Measurements from ENCODE around the gene TMEM45A. TPM values are rescaled to one million over a fixed set of nuclear protein-coding genes. Genes with fewer than 3 reads are reported as not detected.
A peak's percentile ranks its signal among the peaks of the same experiment; 100 is the strongest.
"Not testable (repeated sequence)": the region's sequence is repeated elsewhere in the genome, so short reads cannot be mapped to it uniquely, and the experiment has no call there.

Gene TMEM45A, protein sequence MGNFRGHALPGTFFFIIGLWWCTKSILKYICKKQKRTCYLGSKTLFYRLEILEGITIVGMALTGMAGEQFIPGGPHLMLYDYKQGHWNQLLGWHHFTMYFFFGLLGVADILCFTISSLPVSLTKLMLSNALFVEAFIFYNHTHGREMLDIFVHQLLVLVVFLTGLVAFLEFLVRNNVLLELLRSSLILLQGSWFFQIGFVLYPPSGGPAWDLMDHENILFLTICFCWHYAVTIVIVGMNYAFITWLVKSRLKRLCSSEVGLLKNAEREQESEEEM
- total RNA-seq = 1 to 10 TPM; 1.9 to 4.6 TPM
- long read RNA-seq, partial matches to known transcripts = 0 of 3 reads
- long read RNA-seq, other reads (novel, unspliced or antisense) = 2 of 3 reads

- intact Hi-C loops (cut with DNase I, micrococcal nuclease) = no loop called here
Observed at GRCh38 chr3:100492059-100493006, at the start of gene TMEM45A. Gene TMEM45A, plus strand, starts transcription at chr3:100492619. Its CDS starts 62,593 bp downstream, at chr3:100555212.

DNA sequence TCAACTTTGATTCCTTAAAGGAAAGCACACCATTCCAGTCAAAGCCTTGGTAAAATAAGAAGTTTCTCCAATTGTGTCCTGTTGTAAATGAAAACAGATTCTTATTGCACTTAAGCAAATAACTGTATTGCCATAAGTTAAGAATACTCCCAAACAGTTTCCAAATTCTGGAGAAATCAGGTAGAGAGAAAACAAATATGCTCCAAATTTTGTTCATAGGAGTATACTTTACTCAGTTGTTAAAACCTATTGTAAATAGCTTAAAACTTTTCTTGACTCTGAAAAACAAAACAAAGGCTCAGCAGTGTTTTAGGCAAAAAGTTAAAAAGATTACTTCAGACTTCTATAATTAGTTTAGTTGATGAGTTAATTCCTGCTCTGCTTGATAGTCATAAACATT is 48.7 kb upstream of the TMEM45A start:
- DNase-seq (no peak), ATAC-seq (no peak)
- intact Hi-C loops (cut with DNase I, micrococcal nuclease) = no loop called here

More at GRCh38 chr3:100492059-100493006, at the start of gene TMEM45A:
- DNase-seq = peak; percentile 91 to 94
- peak; percentile 100 for ATAC-seq

DNA sequence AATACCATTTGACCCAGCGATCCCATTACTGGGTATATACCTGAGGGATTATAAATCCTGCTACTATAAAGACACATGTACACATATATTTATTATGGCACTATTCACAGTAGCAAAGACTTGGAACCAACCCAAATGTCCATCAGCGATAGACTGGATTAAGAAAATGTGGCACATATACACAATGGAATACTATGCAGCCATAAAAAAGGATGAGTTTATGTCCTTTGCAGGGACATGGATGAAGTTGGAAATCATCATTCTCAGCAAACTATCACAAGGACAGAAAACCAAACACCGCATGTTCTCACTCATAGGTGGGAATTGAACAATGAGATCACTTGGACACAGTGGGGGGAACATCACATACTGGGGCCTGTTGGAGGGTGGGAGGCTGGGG is 45.4 kb upstream of the TMEM45A start:
- DNase-seq; intact Hi-C loops (cut with DNase I, micrococcal nuclease); ATAC-seq: not testable (repeated sequence)

GRCh38 chr3:100448079-100448478 is 44.3 kb upstream of the TMEM45A start:
- ATAC-seq (no peak), DNase-seq (no peak)
- intact Hi-C loops (cut with DNase I, micrococcal nuclease) = no loop called here

- ATAC-seq (no peak), DNase-seq (no peak)
- intact Hi-C loops (cut with DNase I, micrococcal nuclease) = no loop called here
Observed at GRCh38 chr3:100449214-100449613, 43.2 kb upstream of the TMEM45A start.

DNA sequence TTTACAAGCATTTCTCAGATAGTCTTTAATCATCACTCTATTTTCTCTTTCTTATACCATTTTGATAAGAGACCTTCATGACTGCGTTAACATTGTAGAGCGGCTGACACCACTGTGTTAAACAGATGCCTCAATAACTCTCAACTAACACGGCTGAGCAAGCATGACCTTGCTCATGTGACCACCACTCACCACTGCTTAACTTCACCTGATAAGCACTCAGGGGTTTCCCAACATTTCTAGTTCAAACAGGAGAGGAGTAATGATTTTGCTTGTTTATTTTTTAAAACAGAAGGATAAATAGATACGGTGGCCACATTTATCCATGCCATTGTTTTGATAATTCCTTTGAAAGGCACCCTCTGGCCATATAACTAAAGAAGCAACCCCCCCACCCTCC is 37.7 kb upstream of the TMEM45A start:
- intact Hi-C loops (cut with DNase I, micrococcal nuclease) = no loop called here
- DNase-seq (no peak), ATAC-seq (no peak)

- intact Hi-C loops (cut with DNase I, micrococcal nuclease) = no loop called here
- no peak for ATAC-seq
- DNase-seq = no peak
Observed at GRCh38 chr3:100455841-100456550, 36.4 kb upstream of the TMEM45A start.

GRCh38 chr3:100456745-100457144 is 35.7 kb upstream of the TMEM45A start:
- DNase-seq = no peak
- intact Hi-C loops (cut with DNase I, micrococcal nuclease) = no loop called here
- ATAC-seq = no peak

DNA sequence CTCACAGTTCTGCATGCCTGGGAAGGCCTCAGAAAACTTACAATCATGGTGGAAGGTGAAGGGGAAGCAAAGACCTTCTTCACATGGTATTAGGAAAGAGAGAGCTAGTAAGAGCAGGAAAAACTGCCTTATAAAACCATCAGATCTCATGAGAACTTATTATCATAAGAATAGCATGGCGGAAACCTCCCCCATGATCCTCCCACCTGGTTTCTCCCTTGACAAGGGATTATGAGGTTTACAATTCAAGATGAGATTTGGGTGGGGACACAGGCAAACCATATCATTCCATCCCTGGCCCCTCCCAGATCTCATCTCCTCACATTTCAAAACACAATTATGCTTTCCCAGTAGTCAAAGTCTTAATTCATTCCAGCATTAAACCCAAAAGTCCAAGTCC is 34.6 kb upstream of the TMEM45A start:
- no peak for ATAC-seq
- DNase-seq = no peak
- intact Hi-C loops (cut with DNase I, micrococcal nuclease) = no loop called here

DNA sequence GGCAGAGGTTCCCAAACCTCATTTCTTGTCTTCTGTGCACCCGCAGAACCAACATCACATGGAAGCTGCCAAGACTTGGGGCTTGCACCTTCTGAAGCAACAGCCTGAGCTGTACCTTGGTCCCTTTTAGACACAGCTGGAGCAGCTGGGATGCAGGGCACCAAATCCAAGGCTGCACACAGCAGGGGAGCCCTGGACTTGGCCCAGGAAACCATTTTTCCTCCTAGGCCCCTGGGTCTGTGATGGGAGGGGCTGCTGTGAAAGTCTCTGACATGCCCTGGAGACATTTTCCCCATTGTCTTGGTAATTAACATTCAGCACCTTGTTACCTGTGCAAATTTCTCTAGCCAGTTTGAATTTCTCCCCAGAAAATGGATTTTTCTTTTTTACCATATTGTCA is 33.6 kb upstream of the TMEM45A start:
- DNase-seq (no peak), ATAC-seq (no peak)
- intact Hi-C loops (cut with DNase I, micrococcal nuclease) = no loop called here

GRCh38 chr3:100463002-100463401 is 29.4 kb upstream of the TMEM45A start:
- intact Hi-C loops (cut with DNase I, micrococcal nuclease) = loop anchor here in 1 of 2 donors (2.0 kb wide), 1 partner anchor 128 kb away; no protein-coding TSS in a partner anchor
- ATAC-seq (peak; percentile 89), DNase-seq (peak in 1 of 2 donors; percentile 7)

- DNase-seq (no peak), ATAC-seq (no peak)
- intact Hi-C loops (cut with DNase I, micrococcal nuclease) = loop anchor here in 1 of 2 donors (2.0 kb wide), 1 partner anchor 127 kb away; no protein-coding TSS in a partner anchor
Observed at GRCh38 chr3:100463646-100464155, 28.7 kb upstream of the TMEM45A start.

- DNase-seq (no peak), ATAC-seq (no peak)
- intact Hi-C loops (cut with DNase I, micrococcal nuclease) = no loop called here
Observed at GRCh38 chr3:100465892-100466777, 26.3 kb upstream of the TMEM45A start.

DNA sequence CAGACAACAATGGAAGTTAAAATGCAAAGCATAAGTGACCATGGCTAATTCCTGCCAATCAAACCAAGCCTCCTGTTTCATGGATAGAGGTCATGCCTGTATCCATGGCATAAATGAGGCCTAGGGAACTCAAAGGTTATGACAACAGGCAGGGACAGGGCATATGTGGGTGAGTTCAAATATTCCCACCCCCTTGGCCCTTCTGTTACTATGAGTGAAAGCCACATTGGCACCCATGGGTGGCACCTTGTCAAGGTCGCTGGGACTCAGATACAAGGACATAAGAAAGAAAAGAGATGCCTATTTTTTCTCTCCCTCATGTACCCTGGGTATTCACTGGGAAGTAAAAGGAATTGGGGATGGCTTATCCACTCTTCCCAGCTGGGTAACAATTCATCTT is 25.3 kb upstream of the TMEM45A start:
- DNase-seq = no peak
- intact Hi-C loops (cut with DNase I, micrococcal nuclease) = no loop called here
- no peak for ATAC-seq

GRCh38 chr3:100468676-100469075 is 23.7 kb upstream of the TMEM45A start:
- ATAC-seq (no peak), DNase-seq (no peak)
- intact Hi-C loops (cut with DNase I, micrococcal nuclease) = no loop called here

DNA sequence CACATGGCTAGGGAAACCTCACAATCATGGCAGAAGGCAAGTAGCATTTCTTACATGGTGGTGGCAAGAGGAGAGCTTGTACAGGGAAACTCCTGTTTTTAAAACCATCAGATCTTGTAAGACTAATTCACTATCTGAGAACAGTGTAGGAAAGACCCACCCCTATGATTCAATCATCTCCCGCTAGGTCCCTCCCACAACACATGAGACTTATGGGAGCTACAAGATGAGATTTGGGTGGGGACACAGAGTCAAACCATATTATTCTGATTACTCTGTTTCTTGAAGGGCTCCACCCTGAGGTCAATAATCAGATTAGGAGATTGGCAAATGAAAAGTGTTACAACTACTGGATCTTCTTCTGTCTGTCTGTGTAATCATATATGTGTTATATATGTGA is 21.5 kb upstream of the TMEM45A start:
- ATAC-seq (no peak), DNase-seq (no peak)
- intact Hi-C loops (cut with DNase I, micrococcal nuclease) = no loop called here

DNA sequence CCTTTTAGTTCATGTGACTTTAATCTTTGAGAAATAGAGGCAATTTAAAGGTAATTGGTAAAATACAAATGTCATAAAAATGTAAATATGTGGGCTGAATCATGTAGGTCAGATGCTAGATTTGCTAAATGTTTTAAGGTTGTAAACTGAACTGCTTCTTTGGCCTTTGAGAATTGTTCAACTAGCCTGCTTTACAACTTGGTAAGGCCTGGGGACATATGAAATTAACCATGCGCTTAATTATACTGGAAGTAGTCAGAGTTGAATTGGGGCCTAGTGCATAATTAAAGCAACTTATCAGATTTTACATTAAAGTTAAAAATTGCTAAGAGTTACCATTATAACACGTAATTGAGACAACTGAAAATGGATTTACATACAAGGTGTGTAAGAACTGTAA is 21.0 kb upstream of the TMEM45A start:
- intact Hi-C loops (cut with DNase I, micrococcal nuclease) = no loop called here
- no peak for DNase-seq
- ATAC-seq = no peak

- ATAC-seq; intact Hi-C loops (cut with DNase I, micrococcal nuclease); DNase-seq: not testable (repeated sequence)
Observed at GRCh38 chr3:100477851-100478360, 14.5 kb upstream of the TMEM45A start.
